ENCODE results near the gene FILIP1. TPM values are rescaled to one million over a fixed set of nuclear protein-coding genes. Genes with fewer than 3 reads are reported as not detected.
"Not testable (repeated sequence)": the region's sequence is repeated elsewhere in the genome, so short reads cannot be mapped to it uniquely, and the experiment has no call there.

The FILIP1 gene
- total and polyA plus RNA-seq, 2 of the 4 experiments (the other 2 are of a cell fraction): under 0.01 to 0.03 TPM

DNA sequence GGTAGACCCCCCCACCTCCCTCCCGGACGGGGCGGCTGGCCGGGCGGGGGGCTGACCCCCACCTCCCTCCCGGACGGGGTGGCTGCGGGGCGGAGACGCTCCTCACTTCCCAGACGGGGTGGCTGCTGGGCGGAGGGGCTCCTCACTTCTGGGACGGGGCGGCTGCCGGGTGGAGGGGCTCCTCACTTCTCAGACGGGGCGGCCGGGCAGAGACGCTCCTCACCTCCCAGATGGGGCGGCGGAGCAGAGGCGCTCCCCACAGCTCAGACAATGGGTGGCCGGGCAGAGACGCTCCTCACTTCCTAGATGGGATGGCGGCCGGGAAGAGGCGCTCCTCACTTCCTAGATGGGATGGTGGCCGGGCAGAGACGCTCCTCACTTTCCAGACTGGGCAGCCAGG, 51.7 kb downstream of the FILIP1 start:
- ATAC-seq (ENCODE audit: low read depth); H2BK120ac ChIP-seq (ENCODE audit: low read depth, low read length); H3K4me2 ChIP-seq (ENCODE audit: low read depth, low read length); H2AFZ ChIP-seq (replicated peaks; ENCODE audit: low read length, poor library complexity); H3K23ac ChIP-seq (ENCODE audit: low read depth, low read length); in situ Hi-C loops (cut with MboI; ENCODE audit: low sequenced_read_pairs); H2BK20ac ChIP-seq (ENCODE audit: low read depth, low read length); H2BK5ac ChIP-seq (ENCODE audit: low read depth, low read length, poor library complexity, severe bottlenecking); dilution Hi-C loops (cut with HindIII; ENCODE audit: low sequenced_read_pairs, unreplicated experiment); H3K36me3 ChIP-seq (ENCODE audit: control insufficient read depth, insufficient read depth, low read length); H2AK9ac ChIP-seq (replicated peaks; ENCODE audit: low read depth, low read length, poor library complexity); BruUV-seq (replicated peaks); H3K9ac ChIP-seq (ENCODE audit: low read depth, low read length); H2BK15ac ChIP-seq (ENCODE audit: low read depth, low read length); H3K9me1 ChIP-seq (ENCODE audit: insufficient read depth, low read length); H3K56ac ChIP-seq (ENCODE audit: extremely low read depth, insufficient read depth, low read length); intact Hi-C loops (cut with micrococcal nuclease); H4K91ac ChIP-seq (ENCODE audit: insufficient read depth, low read depth, low read length); H4K8ac ChIP-seq (ENCODE audit: low read depth in 2 of 2, low read length in 2 of 2); H3K4me1 ChIP-seq (ENCODE audit: control insufficient read depth, insufficient read depth, low read length); DNase-seq; H3K27ac ChIP-seq (ENCODE audit: insufficient read depth, low read length); H3K18ac ChIP-seq (ENCODE audit: low read depth, low read length); H4K5ac ChIP-seq (ENCODE audit: low read depth, low read length); H3K4me3 ChIP-seq (ENCODE audit: insufficient read depth, low read depth, low read length); POLR2A ChIA-PET (ENCODE audit: unreplicated experiment); H3K9me3 ChIP-seq (ENCODE audit: control insufficient read depth, insufficient read depth, low read length); H2AK5ac ChIP-seq (ENCODE audit: low read depth, low read length); H3K27me3 ChIP-seq (ENCODE audit: control insufficient read depth, insufficient read depth, low read length); CTCF ChIA-PET; H3K4ac ChIP-seq (ENCODE audit: low read depth, low read length); H3K14ac ChIP-seq (replicated peaks; ENCODE audit: low read depth, low read length); H4K20me1 ChIP-seq (ENCODE audit: insufficient read depth, low read length); H3K79me1 ChIP-seq (ENCODE audit: low read depth in 1 of 2, low read length in 2 of 2): not testable (repeated sequence)
- WGBS, 2 experiments (ENCODE audit: extremely low coverage in 2 of 2, insufficient read length in 1 of 2): 100% methylated on average over 4 of the region's 29 CpGs; no CpG with 5 or more reads in 1 of the 2 experiments

DNA sequence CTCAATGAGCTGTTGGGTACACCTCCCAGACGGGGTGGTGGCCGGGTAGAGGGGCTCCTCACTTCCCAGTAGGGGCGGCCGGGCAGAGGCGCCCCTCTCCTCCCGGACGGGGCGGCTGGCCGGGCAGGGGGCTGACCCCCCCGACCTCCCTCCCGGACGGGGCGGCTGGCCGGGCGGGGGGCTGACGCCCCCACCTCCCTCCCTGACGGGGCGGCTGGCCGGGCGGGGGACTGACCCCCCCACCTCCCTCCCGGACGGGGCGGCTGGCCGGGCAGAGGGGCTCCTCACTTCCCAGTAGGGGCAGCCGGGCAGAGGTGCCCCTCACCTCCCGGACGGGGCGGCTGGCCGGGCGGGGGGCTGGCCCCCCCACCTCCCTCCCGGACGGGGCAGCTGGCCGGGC, 52.1 kb downstream of the FILIP1 start:
- H2BK15ac ChIP-seq (ENCODE audit: low read depth, low read length); H3K4me1 ChIP-seq (ENCODE audit: control insufficient read depth, insufficient read depth, low read length); H3K9me3 ChIP-seq (ENCODE audit: control insufficient read depth, insufficient read depth, low read length); CTCF ChIA-PET; H4K91ac ChIP-seq (ENCODE audit: insufficient read depth, low read depth, low read length); H4K20me1 ChIP-seq (ENCODE audit: insufficient read depth, low read length); H3K79me1 ChIP-seq (ENCODE audit: low read depth in 1 of 2, low read length in 2 of 2); in situ Hi-C loops (cut with MboI; ENCODE audit: low sequenced_read_pairs); H3K23ac ChIP-seq (ENCODE audit: low read depth, low read length); H3K27me3 ChIP-seq (ENCODE audit: control insufficient read depth, insufficient read depth, low read length); H3K4ac ChIP-seq (ENCODE audit: low read depth, low read length); H2BK5ac ChIP-seq (ENCODE audit: low read depth, low read length, poor library complexity, severe bottlenecking); H3K9me1 ChIP-seq (ENCODE audit: insufficient read depth, low read length); H2AFZ ChIP-seq (replicated peaks; ENCODE audit: low read length, poor library complexity); H2AK9ac ChIP-seq (replicated peaks; ENCODE audit: low read depth, low read length, poor library complexity); H2BK20ac ChIP-seq (ENCODE audit: low read depth, low read length); H3K18ac ChIP-seq (ENCODE audit: low read depth, low read length); H2AK5ac ChIP-seq (ENCODE audit: low read depth, low read length); H3K56ac ChIP-seq (ENCODE audit: extremely low read depth, insufficient read depth, low read length); H3K14ac ChIP-seq (replicated peaks; ENCODE audit: low read depth, low read length); ATAC-seq (ENCODE audit: low read depth); H3K27ac ChIP-seq (ENCODE audit: insufficient read depth, low read length); DNase-seq; H4K8ac ChIP-seq (ENCODE audit: low read depth in 2 of 2, low read length in 2 of 2); intact Hi-C loops (cut with micrococcal nuclease); H3K36me3 ChIP-seq (ENCODE audit: control insufficient read depth, insufficient read depth, low read length); H4K5ac ChIP-seq (ENCODE audit: low read depth, low read length); H2BK120ac ChIP-seq (ENCODE audit: low read depth, low read length); POLR2A ChIA-PET (ENCODE audit: unreplicated experiment); dilution Hi-C loops (cut with HindIII; ENCODE audit: low sequenced_read_pairs, unreplicated experiment); H3K4me2 ChIP-seq (ENCODE audit: low read depth, low read length); H3K9ac ChIP-seq (ENCODE audit: low read depth, low read length); BruUV-seq (replicated peaks); H3K4me3 ChIP-seq (ENCODE audit: insufficient read depth, low read depth, low read length): not testable (repeated sequence)
- WGBS, 2 experiments (ENCODE audit: extremely low coverage in 2 of 2, insufficient read length in 1 of 2): no CpG with 5 or more reads among the region's 33 CpGs

Measured in IMR-90 (cell line).